Liver (tissue), 9 donors: Measurements from ENCODE around the gene LAPTM4A. TPM values are rescaled to one million over a fixed set of nuclear protein-coding genes. Genes with fewer than 3 reads are reported as not detected.

Experiments used
- DNase-seq: peaks from one replicate; pipeline ENCODE4 v3.0.0-alpha.2; 2017; ENCODE audit warnings: low spot score
- H3K27ac ChIP-seq, 2 donors: one replicate each; pipeline ENCODE4 v1.7.0; 2013; ENCODE audit warnings: inconsistent platforms in 2 of 2, low read length in 2 of 2, control low read depth in 1 of 2, low read depth in 1 of 2, mild to moderate bottlenecking in 1 of 2
- H3K27me3 ChIP-seq, 4 donors: one replicate each; pipeline versions ENCODE4 v1.6.1 to v1.7.0; 2013; ENCODE audit warnings: low read length in 3 of 4, inconsistent platforms in 1 of 4, mild to moderate bottlenecking in 1 of 4, moderate library complexity in 1 of 4; ENCODE audit not compliant: control insufficient read depth in 4 of 4, insufficient read depth in 4 of 4
- H3K36me3 ChIP-seq, 4 donors: one replicate each; pipeline versions ENCODE4 v1.6.1 to v1.7.0; 2013; ENCODE audit warnings: low read length in 3 of 4, mild to moderate bottlenecking in 3 of 4, low read depth in 1 of 4, moderate library complexity in 1 of 4; ENCODE audit not compliant: control insufficient read depth in 4 of 4, insufficient read depth in 3 of 4
- H3K4me1 ChIP-seq, 4 donors: one replicate each; pipeline versions ENCODE4 v1.6.1 to v1.7.0; 2013; ENCODE audit warnings: low read length in 3 of 4, mild to moderate bottlenecking in 3 of 4, moderate library complexity in 1 of 4; ENCODE audit not compliant: control insufficient read depth in 4 of 4, insufficient read depth in 4 of 4
- H3K4me3 ChIP-seq, 3 donors: one replicate each; pipeline versions ENCODE4 v1.6.1 to v1.7.0; 2013; ENCODE audit warnings: low read length in 3 of 3, control low read depth in 1 of 3, low read depth in 1 of 3, mild to moderate bottlenecking in 1 of 3
- H3K9ac ChIP-seq, 2 donors: one replicate each; pipeline ENCODE4 v1.7.0; 2013; ENCODE audit warnings: low read length in 2 of 2, mild to moderate bottlenecking in 2 of 2, moderate library complexity in 2 of 2, control low read depth in 1 of 2, low read depth in 1 of 2
- H3K9me3 ChIP-seq, 4 donors: one replicate each; pipeline versions ENCODE4 v1.6.1 to v1.7.0; 2013; ENCODE audit warnings: low read length in 3 of 4; ENCODE audit not compliant: control insufficient read depth in 4 of 4
- ATF3 ChIP-seq: IDR thresholded peaks from 2 replicates; pipeline ENCODE4 v1.6.1; 2016; ENCODE audit warnings: antibody characterized with exemption
- CTCF ChIP-seq: fragments of 150-350 bp; IDR thresholded peaks from 2 replicates; pipeline ENCODE4 v1.5.1; 2017; ENCODE audit warnings: improper control_type of control experiment, low read depth, low read length; ENCODE audit not compliant: missing input control
- EGR1 ChIP-seq, 2 donors: IDR thresholded peaks; 2 replicates each; pipeline ENCODE4 v1.6.1; 2016 to 2018; ENCODE audit warnings: antibody characterized with exemption in 2 of 2, low read depth in 2 of 2
- FOXA1 ChIP-seq: IDR thresholded peaks from 2 replicates; pipeline ENCODE4 v1.6.1; 2016; ENCODE audit warnings: antibody characterized with exemption
- FOXA2 ChIP-seq: IDR thresholded peaks from 2 replicates; pipeline ENCODE4 v1.6.1; 2016; ENCODE audit warnings: antibody characterized with exemption
- GABPA ChIP-seq, 2 donors: IDR thresholded peaks in 1 of 2; conservative IDR thresholded peaks in 1 of 2; 2 replicates each; pipeline ENCODE4 v1.6.1; 2016; ENCODE audit warnings: antibody characterized with exemption in 2 of 2, mild to moderate bottlenecking in 1 of 2, moderate library complexity in 1 of 2
- HNF4A ChIP-seq, 2 donors: conservative IDR thresholded peaks; 2 replicates each; pipeline ENCODE4 v1.6.1; 2016; ENCODE audit warnings: antibody characterized with exemption in 2 of 2, mild to moderate bottlenecking in 2 of 2
- HNF4G ChIP-seq: IDR thresholded peaks from 2 replicates; pipeline ENCODE4 v1.6.1; 2016; ENCODE audit warnings: antibody characterized with exemption
- JUND ChIP-seq, 2 donors: IDR thresholded peaks; 2 replicates each; pipeline ENCODE4 v1.6.1; 2016; ENCODE audit warnings: antibody characterized with exemption in 2 of 2
- MAX ChIP-seq: IDR thresholded peaks from 2 replicates; pipeline ENCODE4 v1.6.1; 2016; ENCODE audit warnings: antibody characterized with exemption
- NR2F2 ChIP-seq: IDR thresholded peaks from 2 replicates; pipeline ENCODE4 v1.6.1; 2016; ENCODE audit warnings: antibody characterized with exemption
- RAD21 ChIP-seq, 2 donors: IDR thresholded peaks; 2 replicates each; pipeline ENCODE4 v1.6.1; 2016; ENCODE audit warnings: antibody characterized with exemption in 2 of 2, mild to moderate bottlenecking in 2 of 2
- REST ChIP-seq: IDR thresholded peaks from 2 replicates; pipeline ENCODE4 v1.6.1; 2016; ENCODE audit warnings: antibody characterized with exemption, mild to moderate bottlenecking
- SP1 ChIP-seq: IDR thresholded peaks from 2 replicates; pipeline ENCODE4 v1.6.1; 2018; ENCODE audit warnings: antibody characterized with exemption, mild to moderate bottlenecking
- TAF1 ChIP-seq: conservative IDR thresholded peaks from 2 replicates; pipeline ENCODE4 v1.6.1; 2016; ENCODE audit warnings: antibody characterized with exemption, mild to moderate bottlenecking
- YY1 ChIP-seq: IDR thresholded peaks from 2 replicates; pipeline ENCODE4 v1.6.1; 2016; ENCODE audit warnings: antibody characterized with exemption, mild to moderate bottlenecking
- ZBTB33 ChIP-seq: IDR thresholded peaks from 2 replicates; pipeline ENCODE4 v1.6.1; 2016; ENCODE audit warnings: antibody characterized with exemption
- WGBS: extraction: QIAGEN DNeasy Blood & Tissue Kit; methylation state at CpG from one replicate; pipeline ENCODE4 v1.1.7; 2013; 5-methylcytosine and 5-hydroxymethylcytosine counted together
- polyA plus RNA-seq, 2 donors: library from polyadenylated mRNA; stranded (reverse) in 1 of 2; unstranded in 1 of 2; fragments of 200-250 nt in 1 of 2; fragments of >200 nt in 1 of 2; fragmentation: Nextera tagmentation in 1 of 2; extraction: Ambion mirVana in 1 of 2; gene quantifications; one replicate each; pipeline versions ENCODE4 v1.2.1 to v1.2.3, GENCODE V29; 2013 to 2015
- total RNA-seq, 2 donors: library from RNA; depleted of rRNA; stranded (reverse); fragments of >200 nt; gene quantifications; one replicate each; pipeline ENCODE4 v1.2.3, GENCODE V29; 2014
- donor health status: healthy.
- donor health status: healthy.
- donor health status: healthy.
- donor health status: healthy.
- donor health status: healthy.

LAPTM4A gene
- total and polyA plus RNA-seq, 4 donors, result 69.1 to 183 (median 122) TPM

- 1% methylated on average over 70 of the region's 70 CpGs for WGBS
- Histone ChIP-seq H3K4me3 (peak within 1 kb of the TSS; percentile 60 to 94 (median 94)), H3K27me3 (peaks cover 0 to 4% (median 0%) of the 10 kb centered on the region in 4 donors), H3K4me1 (peaks cover 4 to 16% (median 12%) of the 10 kb centered on the region in 4 donors), H3K27ac (peak within 1 kb of the TSS in 1 of 2 donors; percentile 32), H3K36me3 (no peaks in the 10 kb centered on the region), H3K9ac (peak within 1 kb of the TSS in 1 of 2 donors; percentile 5), H3K9me3 (no peaks in the 10 kb centered on the region)
- peak; percentile 91 for DNase-seq
- TF ChIP-seq FOXA2 (no peak), RAD21 (IDR thresholded peaks at IDR 0.05) (no peak), MAX (peak; percentile 79), ZBTB33 (no peak), FOXA1 (no peak), JUND (IDR thresholded peaks at IDR 0.05) (no peak), HNF4G (no peak), SP1 (no peak), GABPA (IDR thresholded peaks at IDR 0.05 in 1 of 2, conservative IDR thresholded peaks at IDR 0.05 in 1 of 2) (peak; percentile 71 to 93), CTCF (no peak), REST (peak; percentile 95), YY1 (peak; percentile 46), HNF4A (conservative IDR thresholded peaks at IDR 0.05) (no peak), NR2F2 (no peak), TAF1 (no peak), EGR1 (IDR thresholded peaks at IDR 0.05; ENCODE audit: low read depth in 2 of 2) (no peak), ATF3 (no peak)
Measured at GRCh38 chr2:19989667-19990415, 61.6 kb downstream of the LAPTM4A start, which contains the start of gene WDR35. Gene WDR35, minus strand, starts transcription at chr2:19990105. Its CDS starts 90 bp downstream, at chr2:19990015.
